Measurements from ENCODE around the gene PRLHR.
"Not testable (repeated sequence)": the region's sequence is repeated elsewhere in the genome, so short reads cannot be mapped to it uniquely, and the experiment has no call there.

Gene PRLHR

GRCh38 chr10:118595598-118596425 lies at the start of gene PRLHR:
Gene PRLHR (minus strand): TSS chr10:118595648. CDS start chr10:118595244, 404 bp downstream.
- DNase-seq = no peak

DNA sequence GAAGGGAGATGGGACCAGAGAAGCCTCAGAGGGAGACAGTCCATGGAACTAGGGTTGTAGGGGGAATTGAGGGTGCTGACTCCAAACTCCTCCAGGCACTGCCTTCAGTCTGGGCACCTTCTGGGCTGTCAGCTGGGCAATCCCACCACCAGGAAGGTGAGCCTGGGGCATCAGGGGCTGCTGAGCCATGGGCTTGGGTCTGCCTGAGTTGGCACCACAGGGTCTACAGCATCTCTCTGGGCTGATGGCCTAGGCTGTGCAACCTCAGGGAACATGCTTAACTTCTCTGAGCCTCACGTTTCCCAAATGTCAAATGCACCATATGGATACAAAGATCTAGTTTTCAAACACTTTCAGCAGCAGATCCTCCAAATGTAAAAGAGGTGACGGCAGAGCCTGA lies 46.8 kb upstream of the PRLHR start:
- DNase-seq = no peak

GRCh38 chr10:118638680-118639079 lies 43.2 kb upstream of the PRLHR start:
- DNase-seq = no peak

GRCh38 chr10:118635674-118636402 lies 40.4 kb upstream of the PRLHR start:
- DNase-seq = no peak

DNA sequence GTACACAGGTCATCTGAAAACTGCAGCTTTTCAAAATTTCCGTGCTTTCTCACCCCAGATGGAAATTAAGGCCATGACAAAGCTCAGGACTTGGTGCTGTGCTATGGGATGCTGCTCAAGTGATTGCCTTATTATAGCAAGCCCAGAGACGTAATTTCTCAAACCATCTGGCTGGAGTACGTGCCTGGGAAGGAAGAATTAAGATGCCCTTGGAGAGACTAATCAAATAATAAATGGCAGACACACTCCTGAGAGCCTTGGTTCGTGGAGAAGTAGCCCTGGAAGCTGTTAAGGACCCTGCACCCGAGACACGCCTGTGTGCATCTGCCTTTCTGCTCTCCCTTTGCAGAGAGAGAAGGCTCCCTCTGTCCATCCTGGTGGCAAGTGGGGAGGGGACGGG lies 38.3 kb upstream of the PRLHR start:
- no peak for DNase-seq

- DNase-seq = no peak
Observed at GRCh38 chr10:118629211-118629610, 33.8 kb upstream of the PRLHR start.

DNA sequence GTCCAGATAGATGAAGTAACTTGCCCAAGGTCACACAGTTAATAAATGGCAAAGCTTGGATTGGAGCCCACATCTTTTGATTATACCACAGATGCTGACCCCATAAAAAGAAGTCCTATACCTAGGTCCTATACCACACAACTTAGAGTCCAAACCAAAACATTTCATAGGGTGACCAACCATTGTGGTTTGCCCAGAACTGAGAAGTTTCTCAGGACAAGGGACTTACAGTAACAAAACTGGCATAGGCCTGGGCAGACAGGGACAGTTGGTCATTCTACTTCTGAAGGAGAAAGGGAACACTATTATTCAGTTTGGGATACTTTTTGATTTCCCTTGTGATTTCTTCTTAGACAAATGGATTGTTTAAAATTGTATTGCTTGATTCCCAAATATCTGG lies 32.9 kb upstream of the PRLHR start:
- no peak for DNase-seq

GRCh38 chr10:118626953-118627352 lies 31.5 kb upstream of the PRLHR start:
- no peak for DNase-seq

GRCh38 chr10:118625504-118625903 lies 30.1 kb upstream of the PRLHR start:
- DNase-seq = no peak

DNA sequence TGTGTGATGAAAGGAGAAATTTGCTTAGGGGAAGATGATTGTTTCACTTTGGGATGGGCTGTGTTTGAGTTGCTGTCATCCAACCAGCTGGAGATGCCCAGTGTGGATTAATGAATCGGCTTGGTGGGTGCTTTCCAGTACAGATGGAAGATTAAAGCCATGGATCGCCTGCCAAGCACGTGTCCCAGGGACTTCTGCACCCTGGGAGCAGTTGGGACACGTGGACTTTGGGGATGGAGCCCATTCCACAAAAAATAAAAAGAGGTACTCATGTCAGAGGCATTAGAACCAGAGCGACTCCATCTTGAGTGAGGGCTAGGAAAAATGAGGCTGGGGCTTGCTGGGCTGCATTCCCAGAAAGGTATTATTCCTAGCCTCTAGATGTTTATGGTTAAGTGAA lies 29.3 kb upstream of the PRLHR start:
- DNase-seq = no peak

DNA sequence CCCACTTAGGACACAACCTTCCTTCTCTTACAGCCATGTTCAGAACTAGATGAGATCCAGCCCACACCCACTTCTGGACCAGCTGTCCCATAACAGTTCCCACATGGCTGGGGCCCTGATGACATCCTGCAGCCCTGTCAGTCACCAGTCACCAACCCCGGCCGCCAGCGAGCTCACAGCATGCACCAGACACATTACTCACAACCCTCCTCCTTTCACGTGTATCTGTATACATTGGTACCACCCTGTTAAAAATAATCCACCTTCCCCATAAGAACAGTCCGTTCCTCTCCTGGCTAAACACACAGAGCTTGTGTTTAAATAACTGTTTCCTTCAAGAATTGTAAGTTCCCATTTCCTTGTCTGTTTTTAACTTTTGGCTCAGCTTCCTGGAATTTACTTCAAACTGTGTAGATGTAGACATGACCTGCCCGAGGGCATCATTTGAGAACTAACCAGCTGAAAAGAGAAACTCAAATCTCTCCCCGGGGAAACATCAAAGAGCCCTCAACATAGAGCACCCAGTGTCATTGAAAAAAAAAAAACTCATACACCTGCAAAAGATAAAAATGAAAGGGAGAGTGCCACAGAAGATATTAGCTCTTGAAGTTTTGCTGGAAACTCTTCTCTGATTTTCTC lies 26.0 kb upstream of the PRLHR start:
- no peak for DNase-seq

DNA sequence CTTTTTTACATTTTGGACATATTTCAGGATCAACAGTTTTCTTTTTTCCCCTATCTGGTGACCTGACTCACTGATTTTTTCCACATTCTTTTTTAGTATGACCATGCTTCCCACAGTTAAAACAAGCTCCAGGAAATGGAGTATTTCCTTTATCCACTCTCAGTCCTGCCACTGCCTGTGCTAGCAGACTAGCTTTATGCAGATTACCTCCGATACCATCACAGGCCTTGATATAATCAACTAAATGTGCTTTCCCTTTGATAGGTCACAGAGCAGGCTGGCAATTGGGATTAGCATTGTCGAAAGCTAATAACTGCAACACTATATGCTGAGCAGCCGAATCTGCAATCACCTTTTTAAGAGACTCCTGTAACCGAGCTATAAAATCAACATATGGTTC lies 18.4 kb upstream of the PRLHR start:
- DNase-seq = not testable (repeated sequence)

DNA sequence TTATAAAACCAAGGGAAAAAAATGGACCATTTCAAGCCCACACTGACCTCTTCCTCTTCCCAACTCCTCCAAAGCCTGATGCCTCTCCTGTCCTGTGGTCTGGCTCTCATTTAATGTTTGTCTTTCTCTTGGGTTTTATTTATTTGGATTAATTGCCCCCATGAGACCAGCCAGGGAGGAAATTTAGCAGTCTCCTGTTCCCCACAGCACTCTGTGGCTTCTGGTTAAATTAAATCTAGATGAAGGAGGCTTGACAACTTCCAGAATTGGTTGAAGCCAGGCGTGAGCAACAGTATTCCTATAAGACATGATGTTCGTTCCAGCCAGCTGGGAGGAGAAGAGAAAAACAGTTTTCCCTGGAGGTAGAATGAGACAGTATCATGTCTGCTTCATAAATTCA lies 15.1 kb upstream of the PRLHR start:
- no peak for DNase-seq

DNA sequence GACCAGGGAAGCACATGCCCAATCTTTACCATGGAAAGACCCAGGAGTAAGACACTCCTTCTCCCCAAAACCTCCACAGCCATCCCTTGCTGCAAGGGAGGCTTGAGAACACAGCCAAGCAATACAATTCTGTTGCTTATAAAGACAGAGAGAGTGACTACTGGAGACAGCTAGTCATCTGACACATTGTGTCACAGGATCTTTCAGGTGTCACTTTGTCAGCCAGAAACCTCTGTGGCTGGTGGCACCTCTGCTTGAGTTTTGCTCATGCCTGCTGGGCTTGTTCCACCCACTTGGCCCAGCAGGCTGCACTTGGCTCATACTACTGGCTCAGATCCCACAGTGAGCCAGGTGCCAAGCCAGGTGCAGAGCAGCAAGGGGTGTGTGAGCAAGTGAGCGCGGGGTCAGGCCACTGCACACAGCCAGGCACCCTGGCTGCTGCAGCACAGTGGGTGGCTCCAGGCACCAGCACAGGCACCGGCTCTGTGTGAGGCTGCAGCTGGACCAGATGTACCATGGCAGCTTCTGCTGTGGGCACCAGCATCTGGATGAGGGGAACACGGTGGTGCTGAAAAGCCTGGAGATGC lies 12.4 kb upstream of the PRLHR start:
- DNase-seq = no peak

DNA sequence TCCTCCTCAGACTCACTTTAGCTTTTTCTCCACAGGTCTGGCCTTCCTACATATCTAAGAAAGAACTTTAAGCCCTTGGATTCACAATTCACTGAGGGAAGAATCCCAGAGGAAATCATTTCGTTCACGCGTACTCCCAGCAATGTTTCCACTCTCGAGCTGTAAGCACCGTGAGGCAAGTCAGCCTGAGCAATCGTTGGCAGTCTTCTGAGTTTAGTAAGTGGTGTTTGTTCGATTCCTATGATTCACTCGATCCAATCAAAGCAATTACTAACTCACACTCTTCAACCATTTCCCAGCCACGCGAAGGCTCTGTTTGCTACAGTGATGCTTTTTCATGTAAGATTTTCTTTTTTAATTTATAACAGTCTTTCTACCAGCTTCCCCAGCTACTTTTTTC lies 10.2 kb upstream of the PRLHR start:
- no peak for DNase-seq

DNA sequence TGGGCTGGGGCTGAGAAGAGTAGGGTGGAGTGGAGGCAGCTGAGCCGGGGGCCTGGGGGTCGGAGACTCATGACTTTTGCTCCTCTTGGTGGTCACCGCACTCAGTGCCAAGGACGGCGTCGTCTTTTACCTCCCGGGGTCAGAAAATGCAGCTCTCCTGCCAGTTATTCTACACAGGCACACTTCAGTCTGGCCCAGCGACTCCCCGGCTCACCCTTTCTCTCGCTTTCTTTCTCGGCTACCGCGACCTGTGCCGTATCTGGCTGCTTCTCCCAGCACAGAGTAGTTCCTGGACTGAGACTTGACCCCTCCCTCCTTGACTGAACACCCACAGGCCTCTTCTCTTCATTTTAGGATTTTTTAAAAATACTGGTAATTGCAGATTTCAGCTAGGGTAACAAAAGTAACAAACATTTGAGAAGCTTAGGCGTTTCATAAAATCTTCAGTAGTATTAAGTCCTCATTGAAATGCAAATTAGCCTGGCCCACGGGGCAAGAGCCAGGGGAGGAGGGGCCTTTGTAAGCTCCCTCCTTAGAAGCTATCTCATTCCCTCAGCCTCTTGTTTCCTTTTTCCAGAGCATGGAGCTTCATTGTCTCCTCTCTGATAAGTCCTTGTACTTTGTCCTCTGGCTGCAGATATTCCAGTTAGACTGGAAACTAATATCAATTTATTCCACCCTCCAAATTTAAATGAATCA lies 1.1 kb upstream of the PRLHR start:
- no peak for DNase-seq

GRCh38 chr10:118595064-118595420 lies 406 bp downstream of the PRLHR start:
- no peak for DNase-seq

DNA sequence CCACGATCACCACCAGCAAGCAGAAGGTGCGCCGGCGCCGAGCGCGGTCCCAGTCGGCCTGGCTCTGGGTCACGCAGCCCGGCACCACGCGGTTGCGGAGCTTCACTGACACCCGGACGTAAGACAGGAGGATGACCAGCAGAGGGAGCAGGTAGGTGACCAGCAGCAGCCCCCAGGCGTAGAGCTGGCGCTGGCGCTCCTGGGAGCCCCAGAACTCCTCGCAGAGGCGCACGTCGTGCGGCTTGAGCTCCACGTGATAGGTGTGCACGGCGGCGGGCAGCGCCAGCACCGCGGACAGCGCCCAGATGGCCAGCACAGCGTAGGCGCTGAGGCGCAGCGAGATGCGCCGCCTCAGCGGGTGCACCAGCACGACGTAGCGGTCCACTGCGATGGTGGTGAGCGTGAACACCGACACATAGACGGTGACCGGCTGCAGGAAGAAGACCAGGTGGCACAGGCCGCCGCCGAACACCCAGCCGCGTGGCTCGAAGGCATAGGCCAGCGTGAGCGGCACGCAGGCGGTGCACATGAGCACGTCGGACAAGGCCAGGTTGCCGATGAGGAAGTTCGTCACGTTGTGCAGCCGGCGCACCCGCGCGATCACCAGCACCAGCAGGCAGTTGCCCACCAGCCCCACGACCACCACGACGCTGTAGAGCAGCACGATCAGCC lies 920 bp downstream of the PRLHR start:
- peak; percentile 18 for DNase-seq

DNA sequence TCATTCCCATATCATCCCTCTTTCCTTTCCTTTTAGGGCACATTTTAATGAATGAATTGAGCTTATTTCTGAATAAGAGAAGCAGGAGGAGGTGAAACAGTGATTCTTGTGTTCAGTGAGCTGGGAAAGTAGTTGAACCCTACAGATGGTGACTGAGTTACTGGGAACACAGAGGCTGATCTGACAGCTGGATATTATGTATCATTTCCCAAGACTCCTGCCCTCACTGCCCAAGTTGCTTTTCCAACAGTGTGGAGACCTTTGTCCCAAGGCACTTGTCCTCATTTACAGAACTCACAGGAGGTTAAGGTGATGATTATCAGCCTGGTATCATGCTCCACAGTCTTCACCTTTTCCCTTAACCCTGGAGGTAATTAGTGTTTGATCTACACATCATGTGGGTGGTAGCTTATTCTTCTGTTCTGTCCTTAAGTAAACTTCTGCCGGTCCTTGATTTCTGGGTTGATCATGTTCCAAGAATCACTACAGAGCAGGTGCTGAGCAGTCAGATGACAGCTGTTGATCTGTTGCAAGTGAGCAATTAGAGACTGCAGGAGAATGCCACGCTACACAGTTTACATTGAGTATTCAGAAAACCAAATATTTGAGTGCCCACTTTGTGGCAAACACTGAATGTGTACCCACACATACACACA lies 2.6 kb downstream of the PRLHR start:
- no peak for DNase-seq

DNA sequence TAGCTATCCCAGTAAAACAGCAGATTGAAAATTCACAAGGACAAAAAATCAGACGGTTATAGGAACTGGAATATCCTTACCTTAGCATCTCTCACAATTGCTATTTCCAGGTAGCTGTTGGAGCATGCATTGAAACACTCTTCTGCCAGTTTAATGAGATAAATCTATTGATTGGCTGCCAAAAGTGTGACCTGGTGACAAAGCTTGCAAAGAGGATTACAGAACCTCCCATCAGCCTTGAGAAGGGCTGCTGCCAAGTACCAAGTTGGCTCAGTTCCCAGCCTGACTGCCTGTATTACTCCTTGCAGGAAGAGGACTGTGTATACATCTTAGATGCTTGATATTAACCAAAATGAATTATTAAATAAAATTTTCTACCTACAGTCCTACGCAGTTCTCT lies 5.1 kb downstream of the PRLHR start:
- DNase-seq = no peak

DNA sequence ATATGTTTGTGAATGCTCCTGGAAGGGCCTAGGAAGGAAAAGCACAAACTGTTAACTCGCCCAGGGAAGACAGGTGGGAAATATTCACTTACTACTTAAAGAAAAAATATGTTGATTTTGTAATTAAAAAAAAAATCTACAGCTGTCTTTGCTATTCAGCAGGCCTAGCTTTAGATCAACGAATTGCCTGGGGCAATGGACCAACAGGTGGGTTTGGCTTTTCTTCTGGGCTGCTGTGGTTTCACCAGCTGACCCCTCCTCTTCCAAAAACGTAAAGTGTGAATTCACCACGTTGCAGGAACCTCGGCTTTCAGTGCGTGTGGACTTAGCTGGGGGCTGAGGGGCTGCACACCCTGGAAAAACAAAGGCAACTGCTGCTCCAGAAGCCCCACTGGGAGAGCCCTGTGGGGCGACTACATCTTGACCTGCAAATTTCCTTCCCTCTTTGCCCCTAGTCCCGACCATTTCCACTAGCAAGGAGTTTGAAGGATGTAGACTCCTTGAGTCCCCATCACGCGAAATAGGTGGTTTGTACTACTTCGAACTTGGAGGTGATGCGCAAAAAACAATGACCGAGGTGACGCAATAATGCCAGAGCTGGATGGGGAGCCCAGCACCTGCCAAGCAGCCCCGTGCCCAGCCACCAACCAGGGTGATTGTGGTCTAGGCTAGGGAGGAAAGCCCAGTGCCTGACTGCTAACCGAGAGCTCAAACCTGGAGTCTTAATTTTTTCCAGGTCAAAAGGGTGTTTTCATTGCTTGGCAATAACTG lies 7.4 kb downstream of the PRLHR start:
- no peak for DNase-seq
